PC-3 (cell line): ENCODE results near the gene PIR. TPM values are rescaled to one million over a fixed set of nuclear protein-coding genes. Genes with fewer than 3 reads are reported as not detected.

Experiments used
- ATAC-seq: fragments of 200-7000 bp; cut with Tn5 transposase; 2 replicates; pipeline ENCODE4 v1.9.1; 2020; ENCODE audit warnings: mild to moderate bottlenecking, moderate library complexity
- BruUV-seq: library from RNA; stranded (reverse); fragments of 400-500 nt; replicated peaks from 2 replicates; lab custom pipeline; 2021; lab: Mats Ljungman, UMichigan
- CTCF ChIA-PET: fragments of 300-600 bp; sonication (Branson Sonifier 250); formaldehyde crosslinking; loops from one replicate; lab custom pipeline; 2022; ENCODE audit warnings: antibody characterized with exemption; lab: Charles Lee
- POLR2A ChIA-PET: fragments of 300-600 bp; sonication (Branson Sonifier 250); formaldehyde crosslinking; loops from one replicate; lab custom pipeline; 2022; ENCODE audit warnings: antibody characterized with exemption; ENCODE audit not compliant: unreplicated experiment; lab: Charles Lee
- DNase-seq: peaks from one replicate; pipeline ENCODE4 v3.0.0-alpha.2; 2015
- H2AFZ ChIP-seq: fragments of 300-600 bp; sonication (generic); 2 replicates; pipeline ENCODE4 v1.6.0; 2016; ENCODE audit warnings: antibody characterized with exemption, low read length
- H3F3A ChIP-seq: fragments of 300-600 bp; sonication (generic); one replicate; pipeline ENCODE4 v1.6.0; 2017; ENCODE audit warnings: antibody characterized with exemption, low read length, control low read depth, mild to moderate bottlenecking; ENCODE audit not compliant: unreplicated experiment
- H3K27ac ChIP-seq: fragments of 300-600 bp; sonication (generic); 2 replicates; pipeline ENCODE4 v1.5.1; 2016; ENCODE audit warnings: mild to moderate bottlenecking, low read length
- H3K27me3 ChIP-seq: fragments of 300-600 bp; sonication (generic); 2 replicates; pipeline ENCODE4 v1.6.1; 2016; ENCODE audit warnings: low read length, mixed read lengths
- H3K36me3 ChIP-seq: fragments of 300-600 bp; sonication (generic); 2 replicates; pipeline ENCODE4 v1.6.1; 2016; ENCODE audit warnings: low read depth, mixed run types, low read length, mixed read lengths
- H3K4me1 ChIP-seq: fragments of 300-600 bp; sonication (generic); 2 replicates; pipeline ENCODE4 v1.5.1; 2016; ENCODE audit warnings: low read length; ENCODE audit not compliant: insufficient read depth
- H3K4me2 ChIP-seq: fragments of 300-600 bp; sonication (generic); 2 replicates; pipeline ENCODE4 v1.6.0; 2016; ENCODE audit warnings: low read length
- H3K4me3 ChIP-seq: fragments of 300-600 bp; sonication (generic); 2 replicates; pipeline ENCODE4 v1.5.1; 2016; ENCODE audit warnings: mild to moderate bottlenecking, low read length, mixed read lengths
- H3K79me2 ChIP-seq: fragments of 300-600 bp; sonication (generic); 2 replicates; pipeline ENCODE4 v1.6.1; 2017; ENCODE audit warnings: low read length, mixed read lengths
- H3K9ac ChIP-seq: fragments of 300-600 bp; sonication (generic); 2 replicates; pipeline ENCODE4 v1.6.0; 2016; ENCODE audit warnings: mild to moderate bottlenecking, low read length
- H3K9me2 ChIP-seq: fragments of 300-600 bp; sonication (generic); replicated peaks from 2 replicates; pipeline ENCODE4 v1.6.1; 2016; ENCODE audit warnings: mixed run types, low read length, mixed read lengths
- H3K9me3 ChIP-seq: fragments of 300-600 bp; sonication (generic); 2 replicates; pipeline ENCODE4 v1.6.1; 2016; ENCODE audit warnings: low read length, mixed read lengths
- H4K20me1 ChIP-seq: fragments of 300-600 bp; sonication (generic); 2 replicates; pipeline ENCODE4 v1.6.1; 2016; ENCODE audit warnings: low read length, mixed read lengths
- EZH2 ChIP-seq: fragments of 300-600 bp; sonication (generic); IDR thresholded peaks from one replicate; pipeline ENCODE4 v1.6.1; 2017; ENCODE audit warnings: antibody characterized with exemption, mild to moderate bottlenecking, low read length; ENCODE audit not compliant: unreplicated experiment
- EZH2phosphoT487 ChIP-seq: fragments of 300-600 bp; sonication (generic); IDR thresholded peaks from 2 replicates; pipeline ENCODE4 v1.6.1; 2018; ENCODE audit warnings: mild to moderate bottlenecking, antibody characterized with exemption, low read length, borderline replicate concordance
- intact Hi-C: fragments of 100-400 bp; cut with micrococcal nuclease; formaldehyde crosslinking; loops from 2 replicates; pipeline ENCODE4 v1.9.0; 2023
- total RNA-seq: library from RNA; depleted of rRNA; stranded (reverse); fragments of >200 nt; gene quantifications from 2 replicates; pipeline ENCODE4 v1.2.3, GENCODE V29; 2014
- TF ChIP-seq, protein P1 (sequence below): fragments of 300-600 bp; sonication (generic); conservative IDR thresholded peaks from 2 replicates; pipeline ENCODE4 v1.5.1; 2017; ENCODE audit warnings: antibody characterized with exemption, low read depth, mild to moderate bottlenecking, low read length

The PIR gene
- total RNA-seq, 1 experiment from 2014 or later = 50.8 TPM

DNA sequence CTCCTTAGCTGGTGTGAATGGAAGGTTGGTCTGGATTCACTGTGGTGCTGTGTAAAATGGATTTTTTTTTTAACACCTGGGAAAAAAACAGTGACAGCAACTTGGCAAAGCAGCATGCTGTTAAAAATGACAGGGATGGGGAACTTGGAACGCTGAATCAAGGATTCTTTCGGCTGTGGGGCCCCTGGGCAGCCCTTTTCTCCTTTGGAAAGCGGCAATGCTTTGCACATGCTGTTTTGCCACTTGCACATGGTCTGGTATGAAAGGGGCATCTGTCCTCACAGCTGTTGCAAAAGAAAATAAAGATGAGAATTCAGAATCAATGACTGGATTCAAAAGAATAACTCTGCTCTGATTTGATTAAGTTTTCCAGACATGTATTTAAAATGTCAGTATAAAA is 147.2 kb downstream of the PIR start:
- Histone ChIP-seq H3F3A (no peaks in the 10 kb centered on the region), H2AFZ (no peak overlapping the region), H3K9ac (no peak overlapping the region), H3K36me3 (no peaks in the 10 kb centered on the region), H3K27ac (no peak overlapping the region), H3K9me2 (no peaks in the 10 kb centered on the region), H3K4me3 (no peak overlapping the region), H3K4me1 (peaks cover 5% of the 10 kb centered on the region), H3K79me2 (no peaks in the 10 kb centered on the region), H3K9me3 (no peaks in the 10 kb centered on the region), H3K4me2 (no peak overlapping the region), H4K20me1 (no peaks in the 10 kb centered on the region), H3K27me3 (no peaks in the 10 kb centered on the region)
- ATAC-seq (no peak), DNase-seq (no peak)
- no TSS peak for BruUV-seq
- intact Hi-C loops = no loop called here
- CTCF ChIA-PET = no interaction called here
- TF ChIP-seq, protein P1, sequence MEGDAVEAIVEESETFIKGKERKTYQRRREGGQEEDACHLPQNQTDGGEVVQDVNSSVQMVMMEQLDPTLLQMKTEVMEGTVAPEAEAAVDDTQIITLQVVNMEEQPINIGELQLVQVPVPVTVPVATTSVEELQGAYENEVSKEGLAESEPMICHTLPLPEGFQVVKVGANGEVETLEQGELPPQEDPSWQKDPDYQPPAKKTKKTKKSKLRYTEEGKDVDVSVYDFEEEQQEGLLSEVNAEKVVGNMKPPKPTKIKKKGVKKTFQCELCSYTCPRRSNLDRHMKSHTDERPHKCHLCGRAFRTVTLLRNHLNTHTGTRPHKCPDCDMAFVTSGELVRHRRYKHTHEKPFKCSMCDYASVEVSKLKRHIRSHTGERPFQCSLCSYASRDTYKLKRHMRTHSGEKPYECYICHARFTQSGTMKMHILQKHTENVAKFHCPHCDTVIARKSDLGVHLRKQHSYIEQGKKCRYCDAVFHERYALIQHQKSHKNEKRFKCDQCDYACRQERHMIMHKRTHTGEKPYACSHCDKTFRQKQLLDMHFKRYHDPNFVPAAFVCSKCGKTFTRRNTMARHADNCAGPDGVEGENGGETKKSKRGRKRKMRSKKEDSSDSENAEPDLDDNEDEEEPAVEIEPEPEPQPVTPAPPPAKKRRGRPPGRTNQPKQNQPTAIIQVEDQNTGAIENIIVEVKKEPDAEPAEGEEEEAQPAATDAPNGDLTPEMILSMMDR = no peak
- no peak for TF ChIP-seq EZH2phosphoT487
- no peak for TF ChIP-seq EZH2
- POLR2A ChIA-PET = no interaction called here

DNA sequence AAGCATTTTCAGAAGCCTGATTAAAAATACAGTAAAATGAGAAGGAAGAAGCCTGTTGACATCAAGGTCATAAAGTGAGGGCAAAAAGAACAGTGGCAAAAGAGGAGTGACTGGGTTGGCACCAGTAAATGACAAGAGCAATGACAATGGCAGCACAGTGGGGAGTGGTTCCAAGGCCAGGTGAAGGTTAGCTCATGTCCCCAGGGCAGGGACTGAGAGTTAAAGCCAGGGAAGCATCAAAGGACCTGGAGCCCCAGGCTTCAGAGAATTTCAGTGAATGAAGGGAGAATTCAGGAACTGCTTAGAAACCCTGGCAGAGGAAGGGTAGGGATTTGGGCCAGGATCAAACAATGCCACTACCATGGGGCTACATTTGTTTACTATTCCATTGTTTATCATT is 149.0 kb downstream of the PIR start:
- no peaks in the 10 kb centered on the region for H3K36me3 ChIP-seq
- no peak overlapping the region for H3K4me2 ChIP-seq
- H3K9me2 ChIP-seq = no peaks in the 10 kb centered on the region
- no peak for DNase-seq
- H3K79me2 ChIP-seq = no peaks in the 10 kb centered on the region
- no peaks in the 10 kb centered on the region for H3K9me3 ChIP-seq
- H3K9ac ChIP-seq = no peak overlapping the region
- H3F3A ChIP-seq = no peaks in the 10 kb centered on the region
- H2AFZ ChIP-seq = no peak overlapping the region
- H3K27ac ChIP-seq = no peak overlapping the region
- ChIA-PET POLR2A (no interaction called here), CTCF (no interaction called here)
- ATAC-seq = no peak
- H3K4me1 ChIP-seq = peaks cover 5% of the 10 kb centered on the region
- TF ChIP-seq, protein P1 = no peak
- no peak for TF ChIP-seq EZH2
- H3K27me3 ChIP-seq = peaks cover 13% of the 10 kb centered on the region
- H3K4me3 ChIP-seq = no peak overlapping the region
- no TSS peak for BruUV-seq
- H4K20me1 ChIP-seq = no peaks in the 10 kb centered on the region
- intact Hi-C loops = no loop called here

DNA sequence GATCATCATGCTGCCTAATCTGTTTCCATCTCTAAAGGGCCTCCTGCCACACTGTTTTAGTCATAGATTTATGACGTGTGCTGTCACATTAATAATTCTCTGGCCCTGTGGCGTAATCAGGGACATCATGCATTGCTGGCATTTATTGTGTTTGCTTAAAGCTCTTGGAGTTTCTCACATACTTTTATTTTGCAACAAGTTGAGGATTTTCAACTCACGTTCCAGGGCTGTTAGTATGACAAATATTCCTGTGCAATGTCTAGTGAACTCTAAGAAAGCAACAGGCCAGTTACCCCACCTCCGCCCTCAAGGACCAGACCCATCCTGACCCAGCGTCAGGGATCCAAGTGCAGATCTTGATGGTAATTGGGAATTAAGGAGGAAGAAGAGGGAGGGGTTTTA is 150.1 kb downstream of the PIR start:
- TF ChIP-seq EZH2 = no peak
- no peaks in the 10 kb centered on the region for H3F3A ChIP-seq
- peak; percentile 60 for DNase-seq
- no peaks in the 10 kb centered on the region for H4K20me1 ChIP-seq
- H3K79me2 ChIP-seq = no peaks in the 10 kb centered on the region
- no TSS peak for BruUV-seq
- ChIA-PET POLR2A (no interaction called here), CTCF (no interaction called here)
- peaks cover 5% of the 10 kb centered on the region for H3K4me1 ChIP-seq
- no peaks in the 10 kb centered on the region for H3K36me3 ChIP-seq
- ATAC-seq = no peak
- no peak overlapping the region for H2AFZ ChIP-seq
- H3K9ac ChIP-seq = no peak overlapping the region
- no peak overlapping the region for H3K4me3 ChIP-seq
- no peak overlapping the region for H3K27ac ChIP-seq
- intact Hi-C loops = no loop called here
- no peaks in the 10 kb centered on the region for H3K9me3 ChIP-seq
- H3K27me3 ChIP-seq = peaks cover 17% of the 10 kb centered on the region
- no peaks in the 10 kb centered on the region for H3K9me2 ChIP-seq
- no peak overlapping the region for H3K4me2 ChIP-seq
